ENCODE measurements around the gene PNMA8C.

PNMA8C gene

DNA sequence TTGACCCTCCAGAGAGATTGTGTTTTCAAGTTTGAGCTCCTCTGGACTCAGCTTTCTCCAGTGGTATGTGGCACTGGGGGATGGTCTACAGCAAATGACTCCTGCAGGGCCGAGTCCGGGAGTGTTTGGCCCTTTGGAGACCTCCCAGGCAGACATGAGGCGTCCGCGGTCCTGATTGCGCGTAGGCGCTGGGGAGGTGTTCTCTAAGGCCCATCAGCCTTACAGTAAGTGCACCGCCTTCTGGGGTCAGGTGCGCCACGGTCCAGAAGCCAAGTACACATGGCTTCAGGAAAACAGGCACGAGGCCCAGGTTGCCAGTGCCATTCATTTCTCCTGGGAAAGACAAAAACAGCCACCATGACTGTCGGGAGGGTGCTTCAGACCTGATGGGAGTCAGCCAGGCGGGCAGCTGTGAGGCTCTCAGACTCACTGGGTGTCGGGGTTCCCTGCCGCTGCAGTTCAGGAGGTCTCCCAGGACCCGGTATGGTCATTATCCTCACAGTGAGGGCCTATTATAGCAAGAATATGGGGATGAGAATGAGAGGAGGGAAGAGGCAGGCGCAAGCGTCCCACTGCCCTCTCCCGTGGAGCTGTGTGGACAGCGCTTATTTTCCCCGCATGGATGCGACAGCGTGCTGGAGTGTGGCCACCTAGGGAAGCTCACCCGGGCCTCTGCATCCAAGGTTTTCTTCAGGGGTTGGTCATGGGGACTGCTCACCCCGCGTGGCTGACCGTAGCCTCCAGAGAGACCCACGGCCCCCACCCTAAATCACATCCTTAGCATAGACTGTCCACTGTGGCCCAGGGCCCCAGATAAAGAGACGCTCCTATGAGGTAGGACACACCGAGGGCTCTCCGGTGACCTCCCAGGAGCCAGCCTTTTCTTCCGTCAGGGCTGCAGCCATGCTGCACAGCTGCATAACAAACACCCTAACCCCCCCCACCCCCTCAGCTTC, 37.2 kb downstream of the PNMA8C start:
- no peak for DNase-seq (ENCODE audit: low read depth, low spot score)
- no peak for TF ChIP-seq CTCF (IDR thresholded peaks at IDR 0.05; ENCODE audit: low read depth, low read length)
- H3K4me3 ChIP-seq (ENCODE audit: low read depth, low read length), result no peak overlapping the region
- in situ Hi-C loops (cut with HindIII; ENCODE audit: low sequenced_read_pairs), result no loop called here

- in situ Hi-C loops (cut with HindIII; ENCODE audit: low sequenced_read_pairs), result no loop called here
- H3K4me3 ChIP-seq (ENCODE audit: low read depth, low read length), result no peak overlapping the region
- DNase-seq (ENCODE audit: low read depth, low spot score), result no peak
- TF ChIP-seq CTCF (IDR thresholded peaks at IDR 0.05; ENCODE audit: low read depth, low read length), result no peak
Measured at GRCh38 chr19:46390866-46391265, 37.9 kb downstream of the PNMA8C start.

DNA sequence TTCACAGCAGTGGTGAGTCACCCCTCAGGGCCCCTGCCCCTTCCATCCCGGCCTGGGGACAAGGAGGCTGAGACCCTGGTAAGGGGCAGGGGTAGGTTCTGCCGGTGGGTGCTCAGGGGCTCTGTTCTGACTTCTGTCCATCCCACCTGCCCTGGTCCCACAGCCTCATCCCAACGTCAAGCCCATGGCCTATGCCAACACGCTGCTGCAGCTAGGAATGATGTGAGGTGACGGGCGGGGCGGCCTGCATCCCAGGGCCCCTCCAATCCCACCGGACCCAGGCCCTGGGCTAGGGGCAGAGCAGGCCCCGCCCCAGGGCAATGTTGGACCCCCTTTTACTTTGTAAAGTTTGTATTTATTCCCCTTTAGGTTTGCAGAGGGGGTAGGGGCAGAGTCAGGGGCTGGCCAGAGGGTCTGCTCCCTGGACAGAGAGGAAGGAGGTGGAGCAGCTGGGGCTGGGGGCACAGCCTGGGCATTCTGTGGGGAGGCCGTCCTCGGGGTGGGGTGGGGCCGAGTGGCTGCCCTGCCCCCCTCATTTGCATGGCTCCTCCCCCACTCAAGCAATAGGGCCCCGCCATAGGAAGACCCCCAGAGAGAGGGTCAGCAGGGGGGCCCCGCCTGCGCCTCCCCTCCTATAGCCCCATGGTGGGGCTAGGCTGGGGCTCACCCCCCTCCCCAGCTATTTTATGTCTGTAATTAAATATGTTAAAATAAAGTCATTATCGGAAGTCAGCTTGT, 38.4 kb downstream of the PNMA8C start:
- no peak overlapping the region for H3K4me3 ChIP-seq (ENCODE audit: low read depth, low read length)
- DNase-seq (ENCODE audit: low read depth, low spot score), result no peak
- TF ChIP-seq CTCF (IDR thresholded peaks at IDR 0.05; ENCODE audit: low read depth, low read length), result no peak
- in situ Hi-C loops (cut with HindIII; ENCODE audit: low sequenced_read_pairs), result no loop called here

GRCh38 chr19:46388311-46389095, 40.2 kb downstream of the PNMA8C start:
- in situ Hi-C loops (cut with HindIII; ENCODE audit: low sequenced_read_pairs), result no loop called here
- no peak for DNase-seq (ENCODE audit: low read depth, low spot score)
- no peak overlapping the region for H3K4me3 ChIP-seq (ENCODE audit: low read depth, low read length)
- TF ChIP-seq CTCF (IDR thresholded peaks at IDR 0.05; ENCODE audit: low read depth, low read length), result no peak

DNA sequence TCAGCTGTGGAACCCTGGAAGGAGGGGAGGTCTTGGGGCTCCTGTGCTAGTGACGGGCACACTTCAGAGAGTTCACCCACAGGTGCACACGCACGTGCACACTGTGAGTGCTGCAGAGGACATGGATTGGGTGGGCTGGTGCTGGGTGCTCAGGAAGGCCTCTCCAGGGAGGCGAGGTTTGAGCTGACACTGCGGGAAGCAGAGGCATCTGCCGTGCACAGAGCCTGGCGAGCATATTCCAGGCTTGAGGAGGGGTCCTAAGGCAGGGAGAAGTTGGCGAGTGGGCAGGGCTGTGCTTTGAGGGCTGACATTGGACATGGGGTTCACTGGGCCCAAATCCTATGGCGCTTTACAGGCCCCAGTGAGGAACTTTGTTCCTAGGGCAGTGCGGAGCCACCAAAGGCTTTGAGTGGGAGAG, 41.0 kb downstream of the PNMA8C start:
- TF ChIP-seq CTCF (IDR thresholded peaks at IDR 0.05; ENCODE audit: low read depth, low read length), result no peak
- in situ Hi-C loops (cut with HindIII; ENCODE audit: low sequenced_read_pairs), result no loop called here
- no peak overlapping the region for H3K4me3 ChIP-seq (ENCODE audit: low read depth, low read length)
- no peak for DNase-seq (ENCODE audit: low read depth, low spot score)
